RCC 7860 (cell line): ENCODE measurements around the gene CEP112.
"Not testable (repeated sequence)": the region's sequence is repeated elsewhere in the genome, so short reads cannot be mapped to it uniquely, and the experiment has no call there.

Source experiments
- DNase-seq: peaks from one replicate; pipeline ENCODE4 v3.0.0-alpha.2; 2015; ENCODE audit warnings: low spot score
- FAIRE-seq: peaks from 2 replicates; lab custom pipeline; 2012; peaks lifted over from hg19 to GRCh38; lab: Jason Lieb, UNC

The CEP112 gene

DNA sequence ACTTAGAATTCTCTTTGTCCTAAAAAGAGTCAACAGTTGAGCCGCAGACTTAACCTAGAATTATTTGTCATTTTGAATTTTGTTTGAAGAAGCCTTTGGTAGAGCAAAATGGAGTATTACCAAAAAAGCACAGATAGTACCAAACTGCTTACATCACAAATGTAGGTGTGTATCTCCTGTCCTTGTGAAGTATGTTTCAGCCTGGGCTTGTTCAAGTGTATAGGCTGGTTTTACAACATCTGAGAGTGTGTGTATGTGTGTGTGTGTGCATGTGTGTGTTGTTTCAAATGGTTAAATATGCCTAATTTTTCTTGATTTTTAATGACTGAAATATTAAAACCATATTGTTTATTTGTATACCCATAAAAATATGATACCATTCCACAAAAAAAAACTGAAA is 441.8 kb downstream of the CEP112 start:
- no peak for FAIRE-seq
- no peak for DNase-seq

DNA sequence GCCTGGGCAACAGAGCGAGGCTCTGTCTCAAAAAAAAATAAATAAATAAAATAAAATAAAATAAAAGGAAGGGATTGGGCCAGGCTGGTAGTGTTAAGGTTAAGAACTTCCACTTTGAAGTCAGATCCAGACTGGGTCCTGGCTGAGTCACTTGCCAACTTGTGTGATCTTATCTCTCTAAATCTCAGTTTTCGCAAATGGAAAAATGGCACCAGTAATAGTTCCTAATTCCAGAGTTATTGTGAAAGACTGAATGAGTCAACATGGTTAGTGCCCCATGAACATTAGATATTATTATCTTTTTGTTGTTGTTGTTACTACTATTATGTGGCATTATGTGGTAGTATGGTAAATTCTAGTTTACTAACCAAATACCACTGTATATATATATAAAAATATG is 442.5 kb downstream of the CEP112 start:
- peak; percentile 22 for DNase-seq
- peak; percentile 14 for FAIRE-seq

DNA sequence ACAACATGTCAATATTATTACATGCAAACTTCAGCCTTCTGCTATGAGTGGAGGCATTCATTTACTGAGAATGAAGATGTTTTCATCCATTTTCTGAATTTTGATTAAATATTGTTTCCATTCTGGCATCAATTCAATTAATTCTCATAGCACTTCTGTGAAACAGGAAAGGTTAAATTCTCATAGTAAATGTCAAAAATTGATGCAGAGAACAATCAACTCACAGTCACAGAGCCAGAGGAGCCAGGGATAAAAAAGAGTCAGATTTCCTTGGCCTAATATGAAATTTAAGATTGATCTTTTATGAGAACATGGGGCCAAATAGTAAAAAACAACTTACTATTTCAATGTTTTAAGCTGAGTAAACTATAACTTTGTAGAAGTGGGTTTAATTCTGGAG is 446.7 kb downstream of the CEP112 start:
- FAIRE-seq: no peak
- no peak for DNase-seq

DNA sequence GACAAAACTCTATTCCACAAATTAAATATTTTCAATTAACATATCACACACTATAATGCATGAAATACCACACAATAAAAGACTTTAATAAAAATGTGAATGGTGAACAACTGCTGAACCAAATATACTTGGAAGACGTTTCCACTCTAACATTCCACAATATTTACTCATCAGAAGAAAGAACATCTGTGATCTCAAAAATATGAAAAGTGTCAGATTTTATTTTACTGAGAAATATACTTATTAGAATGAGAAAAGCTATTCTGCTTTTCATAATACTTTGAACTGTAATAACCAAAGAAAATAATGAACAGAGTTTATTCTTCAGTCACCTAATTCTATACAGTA is 448.7 kb downstream of the CEP112 start:
- FAIRE-seq (peak; percentile 20), DNase-seq (no peak)

DNA sequence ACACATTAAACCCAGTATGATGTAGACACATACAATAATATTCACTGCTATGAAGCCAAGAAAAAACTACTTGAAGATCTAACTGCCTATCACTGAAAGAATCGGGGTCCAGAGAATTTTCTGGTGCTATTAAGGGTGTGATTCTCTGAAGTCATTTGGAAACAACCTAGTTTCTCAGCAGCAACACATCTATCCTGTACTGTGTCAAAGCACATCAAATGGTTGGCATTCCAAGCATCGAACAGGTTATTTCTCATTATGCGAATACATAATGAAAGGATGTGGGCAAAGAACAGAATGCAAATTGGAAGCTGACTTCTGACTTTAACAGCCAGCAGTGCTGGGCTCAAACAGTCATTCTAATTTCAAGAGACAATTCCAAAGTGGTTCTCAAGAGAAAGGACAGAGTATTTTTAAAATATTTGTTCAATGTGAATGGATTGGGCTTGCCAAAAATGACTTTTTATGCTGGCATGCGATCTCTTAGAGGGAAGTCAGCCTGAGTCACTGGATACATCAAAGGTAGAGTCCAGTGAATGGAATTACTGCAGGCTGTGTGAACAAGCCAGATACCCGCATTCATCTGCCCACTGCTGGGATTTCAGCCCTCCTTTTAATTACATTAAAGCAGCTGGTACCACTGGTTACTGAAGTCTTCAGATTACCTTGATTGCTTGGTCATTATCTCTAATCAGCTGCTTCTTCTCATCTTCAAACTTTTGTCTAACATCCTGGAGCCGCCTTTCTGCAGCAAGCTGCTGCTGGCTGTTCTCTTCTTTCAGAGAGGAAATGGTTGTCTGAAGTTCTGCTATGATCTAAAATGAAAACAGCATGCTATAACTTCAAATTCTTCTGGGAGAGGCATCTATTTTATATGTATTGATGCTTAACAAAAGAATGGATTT is 449.3 kb downstream of the CEP112 start:
- DNase-seq: peak; percentile 27
- no peak for FAIRE-seq

DNA sequence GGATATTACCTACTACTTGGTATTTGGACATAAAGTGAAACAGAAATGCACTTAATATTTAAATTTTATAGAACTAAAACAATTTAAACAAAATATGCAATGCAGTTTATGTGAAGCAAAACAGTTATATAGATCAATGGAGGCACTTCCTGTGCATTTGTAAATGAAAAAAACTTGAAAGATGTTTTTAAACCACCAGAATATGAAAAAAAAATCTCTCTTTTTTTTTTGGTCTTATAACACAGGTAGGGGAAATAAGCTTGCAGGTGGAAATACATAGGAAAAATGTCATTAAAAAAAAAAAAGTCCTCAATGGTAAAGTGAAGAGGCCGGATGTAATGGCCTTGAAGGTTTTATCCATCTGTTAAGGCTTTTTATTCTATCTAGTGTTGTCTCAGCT is 450.2 kb downstream of the CEP112 start:
- no peak for FAIRE-seq

DNA sequence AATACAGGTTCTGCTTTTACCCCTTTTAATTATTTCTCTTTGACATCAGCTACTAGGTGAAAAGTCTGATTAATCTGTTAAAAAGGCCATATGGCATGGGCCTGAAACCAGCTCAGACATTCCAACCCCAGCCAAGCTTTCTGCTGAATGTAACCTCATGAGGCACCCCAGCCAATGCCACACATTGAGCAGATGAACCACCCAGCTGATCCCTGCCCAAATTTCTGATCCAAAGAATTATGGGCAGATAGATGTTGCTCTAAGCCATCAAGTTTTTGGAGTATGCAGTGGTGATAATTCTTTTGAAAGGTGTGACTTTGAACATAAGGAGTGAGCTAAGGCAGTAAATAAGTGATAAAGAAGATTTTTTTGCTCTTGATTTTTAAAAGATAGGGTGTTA is 452.9 kb downstream of the CEP112 start:
- no peak for DNase-seq
- FAIRE-seq: no peak

More for the DNA sequence above, 450.2 kb downstream of the CEP112 start:
- DNase-seq: no peak

DNA sequence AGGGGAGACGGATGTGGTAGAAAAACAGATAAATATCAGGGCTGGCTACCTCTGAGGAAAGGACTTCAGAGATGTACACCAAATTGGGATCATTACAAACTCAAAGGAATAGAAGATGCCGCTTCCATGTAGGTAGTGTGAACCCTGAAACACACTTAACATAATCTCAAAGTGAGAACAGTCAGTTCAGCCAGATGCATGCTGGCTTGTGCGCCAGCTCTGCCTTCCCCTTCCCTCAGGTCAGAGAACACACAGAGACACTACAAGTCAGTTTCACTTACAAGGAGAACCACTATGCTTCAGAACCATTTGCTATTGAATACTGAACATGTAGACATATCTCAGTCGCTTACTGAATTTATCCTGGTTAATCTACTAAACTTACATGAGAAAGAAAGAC is 454.5 kb downstream of the CEP112 start:
- FAIRE-seq (no peak), DNase-seq (no peak)

DNA sequence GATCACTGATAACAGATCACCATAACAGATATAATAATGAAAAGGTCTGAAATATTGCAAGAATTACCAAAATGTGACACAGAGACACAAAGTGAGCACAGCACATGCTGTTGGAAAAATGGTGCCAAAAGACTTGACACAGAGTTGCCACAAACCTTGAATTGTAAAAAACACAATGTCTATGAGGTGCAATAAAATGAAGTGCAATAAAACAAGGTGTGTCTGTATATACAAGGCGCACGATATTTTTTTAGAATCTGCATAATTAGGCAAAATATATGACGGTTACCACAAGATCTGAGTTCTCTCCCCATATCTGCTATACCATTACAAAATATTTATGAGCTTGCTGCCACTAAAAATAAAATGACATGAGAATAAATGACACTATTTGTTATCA is 458.6 kb downstream of the CEP112 start:
- FAIRE-seq (no peak), DNase-seq (no peak)

DNA sequence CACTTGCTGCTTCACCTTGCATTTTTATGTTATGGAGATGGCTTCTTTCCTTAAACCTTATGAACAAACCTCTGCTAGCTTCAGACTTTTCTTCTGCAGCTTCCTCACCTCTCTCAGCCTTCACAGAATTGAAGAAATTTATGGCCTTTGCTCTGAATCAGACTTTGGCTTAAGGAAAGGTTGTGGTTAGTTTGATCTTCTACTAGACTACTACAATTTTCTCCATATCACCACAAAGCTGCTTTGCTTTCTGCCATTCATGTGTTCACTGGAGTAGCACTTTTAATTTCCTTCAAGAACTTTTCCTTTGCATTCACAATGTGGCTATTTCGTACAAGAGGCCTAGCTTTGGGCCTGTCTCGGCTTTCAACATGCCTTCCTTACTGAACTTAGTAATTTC is 459.3 kb downstream of the CEP112 start:
- DNase-seq, FAIRE-seq: not testable (repeated sequence)

DNA sequence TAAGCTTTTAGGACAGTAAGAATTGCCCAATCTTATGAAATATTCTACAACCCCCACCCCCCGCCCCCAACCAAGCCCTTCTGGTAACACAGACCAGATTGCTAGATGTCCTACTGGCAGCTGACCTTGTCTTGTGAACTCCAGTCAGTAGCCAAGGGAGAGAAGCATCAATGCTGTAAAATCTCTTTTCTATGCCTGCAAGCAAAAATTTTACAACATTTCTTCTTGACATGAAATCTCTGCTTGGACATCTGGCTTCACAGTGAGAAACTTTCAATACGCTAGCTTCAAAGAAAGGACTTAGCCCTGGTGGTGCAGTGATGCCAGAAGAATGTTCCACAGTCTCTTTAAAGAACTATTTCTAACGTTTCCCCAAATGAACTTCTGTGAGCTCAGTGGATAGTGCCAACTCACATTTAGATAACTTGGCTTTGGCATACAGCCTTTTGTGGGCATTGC is 461.2 kb downstream of the CEP112 start:
- DNase-seq (no peak), FAIRE-seq (no peak)

DNA sequence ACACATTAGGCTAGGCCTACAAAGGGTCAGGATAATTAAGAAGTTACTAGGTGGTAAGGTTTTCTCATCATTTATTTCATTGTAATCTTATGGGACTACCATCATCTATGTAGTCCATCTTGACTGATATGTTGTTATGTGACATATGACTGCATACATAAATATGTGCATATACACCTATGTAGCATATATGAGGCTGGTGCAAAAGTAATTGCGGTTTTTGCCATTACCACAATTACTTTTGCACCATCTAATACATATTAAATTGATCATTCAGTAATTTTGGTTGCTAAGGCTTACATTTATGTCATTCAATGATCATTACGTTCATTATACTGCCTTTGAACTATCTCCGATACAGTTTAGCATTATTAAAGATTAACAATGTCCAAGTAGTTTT is 462.7 kb downstream of the CEP112 start:
- no peak for DNase-seq

DNA sequence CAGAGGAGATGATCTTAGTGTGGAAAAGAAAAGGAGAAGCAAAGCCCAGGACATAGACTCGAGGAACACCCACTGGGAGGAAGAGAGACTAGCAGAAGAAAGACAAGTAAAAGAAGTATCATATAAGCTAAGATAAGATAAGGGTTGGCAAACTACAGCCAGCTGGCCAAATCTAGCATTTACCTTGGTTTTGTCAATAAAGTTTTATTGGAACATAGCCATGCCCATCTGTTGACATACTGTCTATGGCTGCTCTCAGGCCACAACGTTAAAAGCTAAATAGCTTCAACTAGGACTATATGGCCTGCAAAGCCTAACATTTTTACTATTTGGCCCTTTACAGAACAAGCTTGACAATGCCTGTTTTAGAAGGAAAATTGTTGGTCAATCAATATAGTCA is 464.1 kb downstream of the CEP112 start:
- FAIRE-seq (no peak), DNase-seq (no peak)

More for the DNA sequence above, 462.7 kb downstream of the CEP112 start:
- FAIRE-seq: no peak

DNA sequence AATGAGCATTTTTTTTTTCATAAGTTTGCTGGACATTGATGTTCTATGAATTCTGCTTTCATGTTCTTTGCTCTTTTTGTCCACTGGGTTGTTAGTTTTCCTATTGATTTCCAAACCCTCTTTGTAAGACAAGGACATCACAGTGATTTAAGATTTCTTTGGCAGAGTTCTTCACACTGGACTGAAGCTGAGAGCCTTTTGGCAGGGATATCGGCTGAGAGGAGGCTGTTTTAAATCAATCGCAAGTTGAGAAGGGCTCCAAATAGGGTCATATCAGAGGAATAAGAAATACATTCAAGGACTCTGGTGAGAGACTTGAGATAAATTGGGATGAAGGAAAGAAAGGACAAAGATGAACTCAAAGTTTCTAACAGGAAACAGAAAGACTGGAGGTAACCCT is 464.7 kb downstream of the CEP112 start:
- no peak for DNase-seq
- FAIRE-seq: no peak

DNA sequence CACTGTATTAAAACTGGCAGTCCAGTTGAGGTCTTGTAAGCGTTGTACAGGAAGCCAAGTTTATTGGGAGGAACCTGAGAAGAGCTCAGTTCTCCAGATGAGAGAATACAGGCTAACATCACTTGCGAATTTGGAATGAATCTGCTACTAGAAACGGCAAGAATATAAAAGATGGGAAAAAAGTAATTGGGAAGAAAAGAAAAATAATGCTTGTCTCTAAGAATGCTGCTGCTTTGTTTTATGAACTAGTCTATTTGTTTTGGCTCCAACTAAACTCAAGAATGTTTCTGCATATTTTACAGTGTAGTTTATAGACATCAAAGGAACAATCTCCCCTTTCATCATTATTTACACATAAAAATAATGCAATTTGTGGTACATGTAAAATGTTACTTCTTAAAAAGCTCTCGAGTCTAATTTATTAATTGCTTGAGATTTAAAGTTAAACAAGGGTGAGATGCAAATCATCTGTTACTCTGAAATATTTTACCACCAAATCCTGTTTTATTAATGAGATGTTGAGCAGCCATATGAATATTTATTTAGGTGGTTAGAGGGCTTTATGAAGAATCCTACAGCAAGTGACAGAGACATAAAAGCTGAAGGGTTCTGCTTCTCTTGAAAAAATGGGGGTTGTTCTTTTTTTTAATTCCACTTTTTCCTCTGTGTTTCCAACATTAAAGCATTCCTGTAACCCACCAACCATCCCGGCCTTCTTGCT is 468.3 kb downstream of the CEP112 start:
- DNase-seq (no peak), FAIRE-seq (no peak)

DNA sequence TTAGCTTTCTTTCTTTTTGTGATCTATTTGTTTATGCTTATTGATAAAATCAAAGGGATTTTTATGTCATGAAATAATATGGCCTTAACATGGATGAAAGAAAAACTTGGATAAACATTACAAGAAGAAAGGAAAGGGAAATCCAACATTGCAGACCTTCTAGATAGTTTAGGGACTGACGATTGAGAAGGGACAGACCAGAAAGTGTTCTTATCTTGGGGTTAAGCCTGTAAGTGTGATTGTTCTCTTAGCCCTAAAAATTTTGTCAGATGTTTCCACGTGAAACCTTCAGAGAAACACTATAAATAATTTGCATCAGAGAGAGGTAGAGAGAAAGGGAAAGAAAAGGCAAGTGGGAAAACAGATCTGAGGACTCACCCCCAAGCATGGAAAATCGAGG is 473.3 kb downstream of the CEP112 start:
- FAIRE-seq (no peak), DNase-seq (no peak)

DNA sequence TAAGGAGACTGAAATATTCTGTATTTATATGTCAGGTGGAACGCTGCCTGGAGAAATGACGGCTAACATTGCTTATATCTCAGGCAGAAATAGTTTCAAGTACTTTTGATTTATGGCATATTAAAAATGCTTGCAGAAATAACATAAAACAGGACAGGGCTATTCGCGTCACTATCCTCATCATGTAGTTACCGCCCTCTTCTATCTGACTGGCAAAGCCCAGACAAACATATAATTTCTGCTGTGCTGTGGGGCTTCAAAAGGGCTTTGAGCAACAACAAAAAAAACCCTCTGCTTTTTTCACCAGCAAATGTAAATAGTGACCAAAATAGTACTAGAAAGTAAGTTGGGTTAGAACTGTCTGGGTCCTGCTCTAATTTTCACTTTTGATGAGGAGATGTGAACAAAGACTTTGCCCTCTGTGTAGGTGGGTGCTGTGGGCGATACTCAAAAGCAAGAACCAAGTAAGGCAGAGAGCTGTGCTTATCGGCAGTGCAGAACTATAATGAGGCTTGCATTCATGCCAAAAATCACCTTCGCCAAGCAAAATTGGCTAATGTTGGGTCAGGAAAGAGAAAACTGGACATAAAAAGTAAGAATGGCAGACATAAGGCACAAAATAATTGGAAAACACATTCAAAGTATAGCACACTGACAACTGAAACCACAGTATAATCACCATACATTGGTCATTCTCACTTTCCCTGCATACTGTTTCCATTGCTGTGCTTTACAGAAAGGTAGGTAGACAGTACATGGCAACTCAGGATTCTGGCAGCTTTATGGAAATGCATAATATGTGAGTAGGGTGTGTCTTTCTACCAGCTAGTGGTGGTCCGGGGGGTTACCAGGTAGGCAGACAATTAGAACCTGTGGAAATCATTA is 479.3 kb downstream of the CEP112 start:
- DNase-seq (no peak), FAIRE-seq (no peak)

DNA sequence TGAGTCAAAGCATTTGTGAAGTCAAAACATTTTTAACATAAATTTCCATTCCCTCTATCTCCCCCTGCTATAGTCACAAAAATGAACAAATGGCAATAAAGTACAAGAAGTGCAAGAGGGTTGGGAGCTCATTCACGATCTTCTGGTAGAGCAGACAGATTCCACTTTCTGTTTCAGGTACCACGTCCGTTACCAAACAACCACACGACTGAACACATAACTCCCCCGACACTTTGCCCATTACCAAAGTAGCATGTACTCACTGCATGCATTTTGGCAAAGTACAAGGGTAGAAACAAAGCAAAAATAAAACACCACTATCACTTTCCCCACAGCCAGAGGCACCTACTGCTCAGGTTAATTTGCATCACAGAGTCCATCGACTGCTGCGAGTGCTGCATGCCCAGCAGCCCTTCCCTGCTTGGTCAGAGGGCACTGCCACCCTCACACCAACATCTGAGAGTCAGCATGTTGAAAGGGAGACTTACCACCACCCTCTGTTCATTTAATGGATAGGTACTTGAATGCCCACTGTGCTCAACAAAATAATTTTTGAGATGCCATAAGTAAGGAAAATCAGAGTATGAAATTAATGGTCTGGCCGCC is 480.2 kb downstream of the CEP112 start:
- DNase-seq: no peak

DNA sequence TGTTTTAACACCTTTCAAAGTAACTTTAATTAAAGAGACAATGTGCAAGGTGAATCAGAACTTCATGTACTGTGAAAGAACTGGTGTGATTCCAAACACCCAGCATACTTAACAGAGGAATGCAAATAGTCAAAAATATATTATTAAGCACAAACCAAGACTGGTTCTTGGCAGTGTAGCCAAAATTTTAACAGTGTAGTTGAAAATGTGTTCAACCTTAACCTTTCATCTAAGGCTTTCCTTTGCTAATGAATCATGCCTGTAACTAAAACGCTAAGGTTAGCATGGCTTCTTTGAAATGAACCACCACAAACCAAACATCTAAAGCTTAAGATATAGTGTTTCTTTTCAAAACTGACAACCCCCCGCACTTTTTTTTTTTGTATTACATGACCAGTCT is 484.2 kb downstream of the CEP112 start:
- DNase-seq (no peak), FAIRE-seq (no peak)

More for the DNA sequence above, 480.2 kb downstream of the CEP112 start:
- FAIRE-seq: no peak

DNA sequence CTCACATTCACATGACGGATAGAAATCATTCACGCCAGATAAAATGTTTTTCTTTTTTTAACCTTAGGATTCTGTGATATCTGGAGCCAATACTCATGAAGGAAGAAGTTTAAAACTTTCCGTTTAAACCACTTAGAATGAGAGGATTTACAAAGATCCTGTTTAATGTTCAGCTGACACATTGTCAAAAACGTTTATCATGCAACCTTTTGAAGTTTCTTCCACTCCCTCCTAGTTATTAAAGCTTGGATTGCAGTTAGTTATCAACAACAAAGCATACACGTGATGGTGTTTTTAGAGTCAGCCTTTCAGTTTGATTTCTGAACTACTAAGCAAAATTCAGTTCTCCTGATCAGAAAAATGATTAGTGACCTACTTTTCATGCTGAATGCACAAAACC is 487.2 kb downstream of the CEP112 start:
- FAIRE-seq (no peak), DNase-seq (no peak)

DNA sequence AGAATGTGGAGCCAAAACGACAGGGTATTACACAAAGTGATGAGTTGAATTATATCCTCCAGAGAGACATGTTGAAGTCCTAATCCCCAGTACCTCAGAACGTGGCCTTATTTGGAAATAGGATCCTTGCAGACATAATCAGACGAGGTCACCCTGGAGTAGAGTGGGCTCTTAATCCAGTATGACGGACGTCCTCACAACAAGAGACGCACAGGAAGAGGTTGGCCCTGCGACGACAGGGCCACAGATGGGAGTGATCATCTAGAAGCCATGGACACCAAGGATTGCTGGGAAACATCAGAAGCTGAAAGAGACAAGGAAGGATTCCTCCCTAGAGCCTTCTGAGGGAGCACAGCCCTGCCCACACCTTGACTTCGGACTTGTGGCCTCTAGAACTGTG is 488.0 kb downstream of the CEP112 start:
- FAIRE-seq: no peak
- DNase-seq: no peak
